HK-2 (cell line): ENCODE results near the gene BMPR1A.
"Not testable (repeated sequence)": the region's sequence is repeated elsewhere in the genome, so short reads cannot be mapped to it uniquely, and the experiment has no call there.

ENCODE experiments used
- DNase-seq: peaks from one replicate; pipeline ENCODE4 v3.0.0-alpha.2; 2018; ENCODE audit not compliant: unreplicated experiment

BMPR1A gene

DNA sequence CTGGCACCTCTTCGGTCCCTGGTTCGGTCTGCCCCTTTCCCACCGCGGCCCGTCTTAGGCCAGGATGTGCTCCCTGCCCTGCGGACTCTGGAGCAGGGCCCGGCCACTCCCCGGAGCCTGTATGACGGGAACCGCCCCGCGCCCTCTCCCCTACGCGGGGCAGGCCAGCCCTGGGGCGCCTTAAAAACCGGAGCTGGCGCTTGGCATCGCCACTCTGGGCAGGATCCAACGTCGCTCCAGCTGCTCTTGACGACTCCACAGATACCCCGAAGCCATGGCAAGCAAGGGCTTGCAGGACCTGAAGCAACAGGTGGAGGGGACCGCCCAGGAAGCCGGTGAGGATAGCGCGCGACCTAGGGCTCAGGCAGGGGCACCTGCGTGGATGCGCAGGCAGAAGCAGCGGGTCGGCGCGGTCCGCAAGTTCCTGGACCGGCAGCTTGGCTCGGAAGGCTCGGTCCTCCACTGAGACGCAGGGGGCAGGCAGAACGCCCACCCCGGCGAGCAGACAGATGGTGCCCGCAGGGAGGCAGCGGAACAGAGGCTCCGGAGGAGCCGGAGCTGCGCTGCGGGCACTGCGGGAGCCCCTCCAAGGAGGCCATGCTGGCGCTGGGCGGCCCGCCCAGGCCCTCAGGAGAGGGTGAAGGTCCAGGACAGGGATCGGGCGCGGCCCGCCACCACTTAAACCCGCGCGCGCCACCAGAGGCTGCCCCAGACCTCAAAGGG lies 212.0 kb downstream of the BMPR1A start, which contains the start of gene ADIRF:
ADIRF (plus strand) TSS at position 212 of the 723 bp plus-strand sequence; CDS start at position 275, 63 bp downstream.
- DNase-seq, result no peak

DNA sequence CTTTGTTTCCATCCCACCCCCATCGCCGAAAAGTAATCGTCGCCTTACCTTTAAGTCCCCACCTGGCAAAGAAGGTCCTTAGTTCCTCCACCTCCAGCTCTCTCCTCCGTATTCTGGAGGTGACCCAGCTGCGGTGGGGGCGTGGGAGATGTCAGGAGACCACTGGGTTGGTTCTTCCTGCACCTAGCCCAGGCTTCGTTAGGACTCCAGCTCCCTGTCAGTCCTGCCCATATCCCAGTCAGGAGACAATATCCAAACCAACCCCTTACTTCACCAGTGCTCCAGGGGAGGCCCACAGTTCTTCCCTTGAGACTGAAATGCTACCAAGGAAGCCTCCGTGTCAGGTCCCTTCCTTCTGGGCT lies 212.6 kb downstream of the BMPR1A start:
- DNase-seq, result no peak

DNA sequence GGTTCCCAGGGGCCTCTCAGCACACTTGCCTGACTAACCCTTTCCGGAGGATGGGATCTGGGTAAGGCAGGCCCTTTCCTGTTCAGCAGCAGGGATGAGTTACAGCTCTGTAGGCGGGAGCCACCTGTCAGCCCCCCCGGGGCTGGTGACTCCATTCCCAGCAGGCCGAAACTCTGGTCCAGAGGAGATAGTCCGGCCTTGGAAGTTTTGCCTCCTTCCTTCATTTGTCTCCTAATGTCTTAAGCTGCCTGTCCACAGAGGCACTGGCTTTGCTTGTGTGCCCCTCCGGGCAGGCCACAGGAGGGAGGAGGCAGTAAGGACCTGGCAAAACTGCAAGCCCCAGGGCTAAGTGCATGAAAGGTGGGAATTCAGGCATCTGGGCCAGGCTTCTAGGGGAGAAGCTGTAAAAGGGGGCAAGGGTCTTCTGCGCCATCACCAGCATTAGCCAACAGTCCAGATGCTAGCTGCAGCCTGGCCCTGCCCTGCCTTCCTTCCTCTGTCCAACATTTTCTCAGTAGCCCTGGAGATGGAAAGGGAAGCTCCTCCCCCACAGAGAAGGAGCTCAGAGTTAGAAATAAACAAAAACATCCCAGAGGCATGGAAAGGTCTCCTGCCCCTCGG lies 213.1 kb downstream of the BMPR1A start:
- DNase-seq, result no peak

DNA sequence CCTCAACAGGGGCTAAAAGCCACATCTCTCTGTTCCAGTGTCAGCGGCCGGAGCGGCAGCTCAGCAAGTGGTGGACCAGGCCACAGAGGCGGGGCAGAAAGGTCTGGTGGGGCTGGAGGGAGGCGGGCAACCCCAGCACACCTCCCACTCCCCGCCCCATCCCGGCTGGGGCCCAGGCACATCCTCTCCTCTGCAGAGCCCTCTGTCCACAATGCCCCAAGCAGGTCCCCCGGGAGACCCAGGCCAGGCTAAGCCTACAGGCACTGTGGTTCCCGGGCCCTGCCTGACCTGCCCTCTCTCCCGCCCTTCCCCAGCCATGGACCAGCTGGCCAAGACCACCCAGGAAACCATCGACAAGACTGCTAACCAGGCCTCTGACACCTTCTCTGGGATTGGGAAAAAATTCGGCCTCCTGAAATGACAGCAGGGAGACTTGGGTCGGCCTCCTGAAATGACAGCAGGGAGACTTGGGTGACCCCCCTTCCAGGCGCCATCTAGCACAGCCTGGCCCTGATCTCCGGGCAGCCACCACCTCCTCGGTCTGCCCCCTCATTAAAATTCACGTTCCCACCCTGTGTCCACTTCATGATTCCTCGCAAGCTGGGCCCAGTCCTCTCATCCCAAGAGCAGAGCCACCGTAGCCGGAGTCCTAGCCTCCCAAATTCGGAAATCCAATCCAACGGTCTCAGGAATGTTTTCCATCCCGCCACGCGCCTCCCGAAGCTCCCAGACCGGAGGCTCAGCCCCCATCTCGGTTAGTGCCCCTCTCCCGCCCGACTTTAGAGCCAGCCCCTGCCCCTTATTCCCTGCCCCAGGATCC lies 214.0 kb downstream of the BMPR1A start:
- DNase-seq, result peak; percentile 66

DNA sequence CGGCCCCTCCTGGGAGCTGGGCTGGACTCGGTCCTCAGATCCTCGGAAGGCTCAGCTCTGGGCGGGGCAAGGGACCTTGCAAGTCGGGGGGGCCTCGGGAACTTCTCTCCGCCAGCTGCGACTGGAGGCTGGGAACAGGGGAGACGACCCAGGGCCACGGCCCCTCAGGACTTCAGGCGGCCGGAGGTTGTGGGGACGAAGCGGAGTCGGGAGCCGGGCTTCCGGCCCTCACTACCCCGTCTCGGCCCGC lies 214.5 kb downstream of the BMPR1A start:
- DNase-seq, result no peak

DNA sequence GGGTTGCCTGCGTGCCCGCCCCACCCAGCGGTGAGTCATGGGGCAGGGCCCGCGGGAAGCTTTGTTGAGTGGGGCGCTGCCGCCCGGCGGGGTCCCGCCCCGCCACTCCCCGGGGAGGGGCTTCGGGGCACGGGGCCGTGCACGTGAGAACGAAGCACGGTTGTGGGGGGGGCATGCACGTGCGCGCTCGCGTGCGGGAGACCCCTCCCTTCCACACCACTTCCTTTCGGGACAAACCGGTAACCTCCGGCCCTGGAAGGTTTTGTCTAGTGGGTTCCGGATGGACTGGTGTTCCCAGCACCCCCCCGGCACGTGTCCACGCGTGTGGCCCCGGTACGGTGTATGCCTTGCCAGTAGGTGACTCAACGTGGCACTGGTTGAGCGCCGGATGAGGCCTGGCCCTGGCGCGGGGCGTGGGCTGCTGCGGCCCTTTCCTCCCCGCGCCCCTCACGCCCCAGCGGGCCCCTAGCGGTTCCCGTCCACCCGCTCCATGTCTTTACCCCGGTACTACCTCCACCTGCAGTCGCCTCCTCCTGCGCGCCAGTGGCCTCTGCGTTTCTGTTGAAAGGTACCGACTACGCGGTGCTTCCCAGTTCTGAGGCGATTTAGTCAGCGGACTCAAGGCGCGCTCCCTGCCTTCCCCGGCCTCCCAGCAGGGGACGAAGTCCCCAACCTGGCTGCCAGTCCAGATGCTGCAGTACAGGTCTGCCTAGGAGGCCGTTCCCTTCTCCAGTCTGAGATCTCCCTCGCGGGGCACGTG lies 215.0 kb downstream of the BMPR1A start:
- DNase-seq, result peak; percentile 93

DNA sequence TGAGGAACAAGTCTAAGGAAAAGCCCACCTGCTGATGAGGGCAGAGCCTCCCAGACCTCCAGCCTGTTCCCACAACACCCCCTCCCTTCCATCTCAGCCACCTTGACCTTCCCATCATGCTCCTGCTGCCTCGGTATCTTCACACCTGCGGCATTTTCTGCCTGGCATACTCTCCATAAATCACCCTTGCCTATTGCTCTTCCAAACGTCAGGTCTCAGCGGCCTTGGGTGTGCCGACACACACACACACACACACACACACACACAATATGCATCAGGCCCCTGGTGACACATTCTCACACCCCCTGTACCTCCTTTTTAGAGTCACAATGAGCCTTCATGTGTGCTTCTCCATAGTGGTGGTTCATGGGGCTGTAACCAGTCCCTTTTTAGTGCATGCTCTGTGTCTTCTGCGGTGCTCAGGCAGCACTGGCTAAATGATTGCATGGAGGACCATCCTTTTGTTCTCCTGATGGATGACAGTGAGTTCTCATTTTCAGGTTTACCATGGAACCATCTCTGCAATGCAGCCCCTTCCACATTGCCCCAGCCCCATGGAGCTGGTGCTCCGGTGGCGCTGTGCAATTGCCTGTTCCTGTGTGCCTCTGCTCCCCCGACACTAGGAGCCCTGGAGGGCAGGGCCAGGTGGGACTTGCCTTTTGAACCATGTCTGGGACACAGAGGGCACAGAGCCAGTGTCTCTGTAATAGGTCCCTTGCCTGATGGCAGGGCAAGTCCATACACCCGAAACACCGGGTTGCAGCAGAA lies 216.4 kb downstream of the BMPR1A start:
- DNase-seq, result no peak

DNA sequence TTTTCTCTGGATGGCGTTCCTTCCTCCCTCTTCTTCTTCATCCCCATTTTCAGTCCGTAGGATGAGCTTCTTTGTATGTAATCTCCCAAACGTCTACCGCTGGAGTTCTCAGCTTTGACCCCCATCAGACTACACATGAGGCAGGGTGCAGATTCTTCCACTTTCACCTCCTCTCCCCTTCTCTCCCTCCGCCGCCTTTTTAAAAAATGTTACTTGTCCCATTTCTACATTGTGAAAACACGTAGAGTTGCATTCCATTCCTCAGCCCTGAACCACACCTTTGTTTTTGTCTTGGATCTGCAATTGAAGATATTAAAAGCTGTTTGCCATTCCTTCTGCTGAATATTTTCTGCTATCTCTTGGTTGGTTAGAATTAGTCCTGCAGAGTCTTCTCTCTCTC lies 218.1 kb downstream of the BMPR1A start:
- DNase-seq, result no peak

DNA sequence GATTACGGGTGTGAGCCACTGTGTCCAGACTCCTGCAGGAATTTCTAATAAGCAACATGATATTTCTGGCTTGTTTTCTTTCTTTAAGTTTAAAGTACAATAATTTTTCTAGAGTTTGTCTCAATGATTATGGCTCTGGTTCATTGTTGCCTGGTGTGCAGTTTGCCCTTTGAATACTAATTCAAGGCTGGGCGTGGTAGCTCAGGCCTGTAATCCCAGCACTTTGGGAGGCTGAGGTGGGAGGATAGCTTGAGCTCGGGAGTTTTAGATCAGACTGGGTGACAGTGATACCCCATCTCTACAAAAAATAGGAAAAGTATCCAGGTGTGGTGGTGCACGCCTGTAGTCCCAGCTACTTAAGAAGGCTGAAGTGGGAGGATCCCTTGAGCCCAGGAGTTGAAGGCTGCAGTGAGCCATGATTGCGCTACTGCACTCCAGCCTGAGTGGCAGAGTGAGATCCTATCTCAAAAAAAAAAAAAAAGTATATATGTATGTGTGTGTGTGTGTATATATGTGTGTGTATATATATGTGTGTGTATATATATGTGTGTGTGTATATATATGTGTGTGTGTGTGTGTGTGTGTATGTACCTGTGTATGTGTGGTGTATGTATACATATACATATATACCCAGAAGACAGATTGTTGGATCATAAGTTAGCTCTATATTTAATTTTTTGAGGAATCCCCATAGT lies 220.1 kb downstream of the BMPR1A start:
- DNase-seq, result no peak

DNA sequence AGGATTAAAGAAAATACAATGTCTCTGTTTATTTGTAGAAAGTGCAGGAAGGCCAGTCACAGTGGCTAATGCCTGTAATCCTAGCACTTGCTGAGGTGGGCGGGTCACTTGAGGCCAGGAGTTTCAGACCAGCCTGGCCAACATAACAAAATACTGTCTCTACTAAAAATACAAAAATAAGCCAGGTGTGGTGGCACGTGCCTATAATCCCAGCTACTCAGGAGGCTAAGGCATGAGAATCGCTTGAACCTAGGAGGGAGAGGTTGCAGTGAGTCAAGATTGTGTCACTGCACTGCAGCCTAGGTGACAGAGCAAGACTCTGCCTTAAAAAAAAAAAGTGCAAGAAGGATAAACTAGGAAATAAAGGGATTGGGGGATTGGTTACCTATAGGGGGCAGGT lies 222.0 kb downstream of the BMPR1A start:
- DNase-seq, result not testable (repeated sequence)

DNA sequence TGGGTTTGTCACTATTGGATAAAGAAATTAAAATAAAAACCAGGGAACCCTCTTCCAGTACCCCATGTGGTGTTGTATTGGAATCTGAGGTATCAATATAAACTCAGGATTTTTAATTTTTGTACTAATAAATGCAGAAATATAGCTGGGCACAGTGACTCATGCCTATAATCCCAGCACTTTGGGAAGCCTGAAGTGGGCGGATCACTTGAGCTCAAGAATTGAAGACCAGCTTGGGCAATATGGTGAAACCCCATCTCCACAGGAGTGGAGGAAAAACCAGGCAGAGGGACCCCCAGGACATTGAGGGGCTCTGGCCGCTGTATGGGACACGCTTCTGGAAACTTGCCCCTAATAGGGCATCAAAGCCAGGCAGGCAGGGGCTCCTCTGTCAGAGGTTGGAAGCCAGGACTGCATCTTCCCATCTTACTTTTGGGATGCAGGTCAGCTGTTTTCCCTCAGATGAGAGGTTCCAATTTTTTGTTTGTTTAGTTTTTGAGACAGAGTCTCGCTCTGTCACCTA lies 222.9 kb downstream of the BMPR1A start:
- no peak for DNase-seq

DNA sequence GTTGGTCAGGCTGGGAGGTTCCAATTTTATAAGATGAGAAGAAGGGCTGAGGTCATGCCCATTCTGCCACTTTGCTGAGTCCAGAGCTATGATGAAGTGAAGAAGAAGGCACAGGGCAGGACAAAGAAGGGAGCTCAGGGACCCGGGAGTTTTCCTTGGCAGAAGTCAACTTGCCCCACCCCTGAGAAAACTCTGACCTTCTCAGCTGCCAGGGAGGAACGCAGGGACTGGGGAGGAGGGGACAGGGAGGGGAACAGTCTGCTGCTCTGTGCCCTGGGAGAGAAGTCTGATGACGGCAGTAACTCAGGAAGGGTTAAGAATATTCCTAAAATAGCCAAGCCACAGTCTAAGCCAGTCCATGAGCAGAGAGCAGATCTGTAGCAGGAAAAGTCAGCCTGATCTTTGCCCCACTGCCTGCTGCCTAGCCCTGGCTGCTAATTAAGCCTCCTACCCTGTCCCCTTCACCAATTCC lies 223.6 kb downstream of the BMPR1A start:
- no peak for DNase-seq

DNA sequence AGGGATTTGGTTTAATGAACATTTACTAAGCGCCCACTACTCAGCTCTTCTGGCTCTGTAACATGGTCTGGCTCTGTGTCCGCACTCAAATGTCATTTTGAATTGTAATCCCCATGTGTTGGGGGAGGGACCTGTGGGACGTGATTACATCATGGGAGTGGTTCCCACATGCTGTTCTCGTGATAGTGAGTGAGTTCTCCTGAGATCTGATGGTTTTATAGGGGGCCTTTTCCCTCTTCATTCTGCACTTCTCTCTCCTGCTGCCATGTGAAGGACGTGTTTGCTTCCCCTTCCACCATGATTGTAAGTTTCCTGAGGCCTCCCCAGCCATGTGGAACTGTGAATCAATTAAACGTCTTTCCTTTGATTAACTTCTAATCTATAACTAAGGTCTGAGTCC lies 224.6 kb downstream of the BMPR1A start:
- not testable (repeated sequence) for DNase-seq

DNA sequence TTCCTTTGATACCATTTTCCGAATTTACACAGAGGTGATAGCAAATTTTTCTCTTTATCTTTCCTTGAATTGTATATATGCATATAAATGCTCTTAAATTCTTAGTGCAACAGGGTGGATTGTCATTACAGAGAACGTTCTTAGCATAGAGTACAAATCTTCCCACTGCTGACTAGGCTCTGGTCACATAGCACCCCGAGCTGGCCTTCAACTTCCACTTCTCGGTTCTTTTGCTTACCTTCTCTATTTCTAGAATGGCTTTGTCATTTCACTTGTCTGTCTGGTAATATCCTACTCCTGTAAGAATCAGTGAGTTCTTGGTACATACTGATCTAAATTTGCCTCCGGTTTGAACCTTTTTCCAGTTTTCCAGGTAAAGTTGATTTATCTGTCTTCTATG lies 225.3 kb downstream of the BMPR1A start:
- DNase-seq, result no peak
